GM12801 (cell line): Measurements from ENCODE around the gene RAPGEF1.

Experiments
- CTCF ChIP-seq: IDR thresholded peaks from one replicate; pipeline ENCODE4 v1.5.1; 2011; ENCODE audit warnings: control low read depth; ENCODE audit not compliant: insufficient read length; ENCODE audit errors: extremely low read depth

Gene RAPGEF1

DNA sequence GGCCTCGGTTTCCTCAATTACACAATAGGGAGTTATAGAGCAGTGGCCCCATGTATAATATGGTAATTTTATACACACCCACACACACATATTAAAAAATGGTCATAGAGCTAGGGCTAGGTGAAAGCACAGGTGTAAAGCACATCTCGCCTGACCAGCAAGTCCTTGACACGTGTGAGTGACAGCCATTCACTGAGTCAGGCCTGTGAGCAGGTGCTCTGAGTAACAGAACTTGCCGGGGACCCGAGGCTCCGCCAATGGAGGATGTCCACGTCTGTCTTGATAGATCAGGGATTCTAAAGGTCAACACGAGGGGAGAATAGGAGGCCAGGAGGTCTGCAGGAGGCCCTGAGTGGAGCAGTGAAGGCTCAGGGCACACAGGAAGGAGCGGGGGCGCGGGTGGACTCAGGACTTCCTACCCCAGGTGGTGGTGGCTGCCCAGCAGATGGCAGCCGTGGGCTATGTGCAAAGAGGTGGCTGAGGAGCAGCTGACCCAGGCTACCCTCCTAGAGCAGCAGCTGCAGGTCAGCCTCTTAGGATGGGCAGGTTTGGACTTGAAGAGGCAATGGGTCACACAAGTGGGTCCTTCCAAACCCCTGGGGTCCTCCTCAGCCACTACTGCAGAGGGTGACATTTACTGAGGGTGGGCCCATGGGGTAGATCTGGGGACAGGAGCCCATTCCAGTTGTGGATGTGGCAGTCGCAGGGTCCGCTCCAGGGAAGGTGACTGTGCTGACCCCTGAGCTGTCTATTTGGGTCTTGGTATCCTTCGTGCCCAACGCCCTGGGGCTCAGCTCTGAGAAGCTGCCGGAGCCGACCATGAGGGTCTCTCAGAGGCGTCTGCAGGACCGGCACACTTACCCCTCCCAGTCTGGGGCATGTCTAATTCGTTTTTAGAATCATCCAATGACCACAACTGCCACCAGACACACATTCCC, 148.7 kb downstream of the RAPGEF1 start:
- TF ChIP-seq CTCF = no peak

- TF ChIP-seq CTCF = no peak
These were observed 149.4 kb downstream of the RAPGEF1 start for GRCh38 chr9:131590449-131590848.

- no peak for TF ChIP-seq CTCF
These were observed 149.9 kb downstream of the RAPGEF1 start for GRCh38 chr9:131589993-131590392.

- no peak for TF ChIP-seq CTCF
These were observed 150.7 kb downstream of the RAPGEF1 start for GRCh38 chr9:131589124-131589711.

DNA sequence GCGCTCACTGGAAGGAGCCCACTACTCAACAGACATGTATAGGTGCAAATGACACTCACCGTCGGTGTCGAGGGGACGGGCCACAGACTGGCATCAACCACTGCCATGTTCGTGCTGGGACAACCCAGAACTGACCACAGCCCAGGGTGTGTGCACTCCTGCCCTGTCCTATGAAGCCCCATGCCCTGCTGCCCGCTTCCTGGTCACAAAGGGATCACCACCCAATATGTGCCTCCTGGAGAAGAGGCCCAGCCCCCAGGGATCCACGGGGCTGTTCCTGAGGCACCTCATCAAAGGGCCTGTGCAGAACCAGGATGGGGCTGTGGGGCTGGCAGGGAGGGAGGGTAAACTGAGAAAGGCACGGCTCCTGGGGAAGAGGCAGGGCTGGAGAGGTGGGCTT, 151.5 kb downstream of the RAPGEF1 start:
- no peak for TF ChIP-seq CTCF

- no peak for TF ChIP-seq CTCF
These were observed 152.0 kb downstream of the RAPGEF1 start for GRCh38 chr9:131587906-131588305.

- TF ChIP-seq CTCF = no peak
These were observed 152.5 kb downstream of the RAPGEF1 start for GRCh38 chr9:131587331-131587730.
